Hematopoietic multipotent progenitor cell treated with erythropoietin and hydrocortisone succinate and interleukin-3 and kit ligand, for 4 days (in vitro differentiated cells): ENCODE results near the gene MYO1D.

Source experiments
- DNase-seq: peaks from one replicate; pipeline ENCODE4 v3.0.0-alpha.2; 2015

The MYO1D gene

GRCh38 chr17:32813021-32813420, 63.9 kb downstream of the MYO1D start:
- DNase-seq = no peak

- no peak for DNase-seq
These were observed 66.2 kb downstream of the MYO1D start for GRCh38 chr17:32810690-32811089.

GRCh38 chr17:32807577-32807976, 69.3 kb downstream of the MYO1D start:
- DNase-seq = no peak

GRCh38 chr17:32806646-32807045, 70.3 kb downstream of the MYO1D start:
- DNase-seq = no peak

GRCh38 chr17:32805029-32805976, 71.6 kb downstream of the MYO1D start:
- DNase-seq = no peak

GRCh38 chr17:32803544-32803943, 73.4 kb downstream of the MYO1D start:
- DNase-seq = no peak

- DNase-seq = no peak
These were observed 74.6 kb downstream of the MYO1D start for GRCh38 chr17:32802306-32802705.

- no peak for DNase-seq
These were observed 75.3 kb downstream of the MYO1D start for GRCh38 chr17:32801641-32802040.

GRCh38 chr17:32801193-32801592, 75.7 kb downstream of the MYO1D start:
- DNase-seq = no peak

- DNase-seq = no peak
These were observed 78.0 kb downstream of the MYO1D start for GRCh38 chr17:32798938-32799337.

- peak; percentile 27 for DNase-seq
These were observed 81.5 kb downstream of the MYO1D start for GRCh38 chr17:32795339-32795979.

- peak; percentile 81 for DNase-seq
These were observed 82.2 kb downstream of the MYO1D start for GRCh38 chr17:32794533-32795246.

GRCh38 chr17:32793841-32794240, 83.1 kb downstream of the MYO1D start:
- DNase-seq = no peak

- DNase-seq = no peak
These were observed 84.7 kb downstream of the MYO1D start for GRCh38 chr17:32792207-32792606.

- peak; percentile 64 for DNase-seq
These were observed 90.8 kb downstream of the MYO1D start for GRCh38 chr17:32786169-32786568.

- DNase-seq = no peak
These were observed 92.8 kb downstream of the MYO1D start for GRCh38 chr17:32784113-32784512.

GRCh38 chr17:32783602-32784001, 93.3 kb downstream of the MYO1D start:
- DNase-seq = peak; percentile 89

GRCh38 chr17:32780721-32781120, 96.2 kb downstream of the MYO1D start:
- no peak for DNase-seq

- DNase-seq = no peak
These were observed 99.0 kb downstream of the MYO1D start for GRCh38 chr17:32777922-32778321.

GRCh38 chr17:32777436-32777835, 99.5 kb downstream of the MYO1D start:
- DNase-seq = no peak

GRCh38 chr17:32774695-32775084, 102.2 kb downstream of the MYO1D start:
- DNase-seq = no peak

GRCh38 chr17:32773856-32774694, 102.8 kb downstream of the MYO1D start:
- no peak for DNase-seq
